K562 (cell line): ENCODE measurements around the gene RPS6KA2. TPM values are rescaled to one million over a fixed set of nuclear protein-coding genes. Genes with fewer than 3 reads are reported as not detected.

Experiments
- ATAC-seq: fragments of 200-7000 bp; cut with Tn5 transposase; 3 replicates; pipeline ENCODE4 v1.9.1; 2020; ENCODE audit warnings: moderate library complexity
- BruUV-seq: library from RNA; stranded (reverse); fragments of 400-500 nt; replicated peaks from 2 replicates; lab custom pipeline; 2021; lab: Mats Ljungman, UMichigan
- CTCF ChIA-PET: fragments of 300-600 bp; formaldehyde crosslinking; extraction: SDS; loops from one replicate; lab custom pipeline; 2021; ENCODE audit warnings: low intra/inter-chr PET ratio; lab: Yijun Ruan, JAX
- POLR2A ChIA-PET: fragments of 300-600, 350-650 bp; sonication (Branson Sonifier 250); formaldehyde crosslinking; extraction: SDS; loops from one replicate; lab custom pipeline; 2021; ENCODE audit warnings: antibody characterized with exemption, inconsistent platforms; lab: Yijun Ruan, JAX
- DNase-seq, 4 experiments: peaks; one replicate each; pipeline versions ENCODE4 v3.0.0 to v3.0.0-alpha.2; 2011 to 2018; ENCODE audit warnings: low spot score in 3 of 4, mixed read lengths in 3 of 4; ENCODE audit errors: extremely low read depth in 1 of 4
- FAIRE-seq: peaks from 2 replicates; lab custom pipeline; 2011; peaks lifted over from hg19 to GRCh38; lab: Jason Lieb, UNC
- H2AFZ ChIP-seq: 2 replicates; pipeline ENCODE4 v1.6.0; 2011; ENCODE audit warnings: low read depth, low read length, control low read depth, inconsistent platforms
- H3K27ac ChIP-seq: fragments of 200-600 bp; 3 replicates; pipeline ENCODE4 v1.8.0; 2011; ENCODE audit warnings: low read depth, mild to moderate bottlenecking, control low read depth, inconsistent platforms, low read length, moderate library complexity, mixed read lengths; ENCODE audit errors: extremely low read depth
- H3K27me3 ChIP-seq, 2 experiments: fragments of 300-600 bp in 1 of 2; 2 replicates in 1 of 2; 3 replicates in 1 of 2; pipeline versions ENCODE4 v1.6.0 to v1.8.0; 2011; ENCODE audit warnings: inconsistent platforms in 2 of 2, low read length in 2 of 2, mild to moderate bottlenecking in 1 of 2, mixed read lengths in 1 of 2, moderate library complexity in 1 of 2; ENCODE audit not compliant: control insufficient read depth in 2 of 2, insufficient read depth in 2 of 2
- H3K36me3 ChIP-seq: fragments of 300-600 bp; 3 replicates; pipeline ENCODE4 v1.8.0; 2011; ENCODE audit warnings: mild to moderate bottlenecking, low read length, inconsistent platforms; ENCODE audit not compliant: control insufficient read depth, insufficient read depth
- H3K4me1 ChIP-seq, 2 experiments: fragments of 200-600 bp in 1 of 2; replicated peaks in 1 of 2; 2 replicates in 1 of 2; 3 replicates in 1 of 2; pipeline versions ENCODE4 v1.5.1 to v1.8.0; 2011; ENCODE audit warnings: inconsistent platforms in 2 of 2, low read length in 2 of 2, mild to moderate bottlenecking in 1 of 2, mixed read lengths in 1 of 2, moderate library complexity in 1 of 2; ENCODE audit not compliant: control insufficient read depth in 2 of 2, insufficient read depth in 2 of 2
- H3K4me2 ChIP-seq: 2 replicates; pipeline ENCODE4 v1.6.1; 2011; ENCODE audit warnings: low read length, control low read depth, inconsistent platforms, mixed read lengths; ENCODE audit not compliant: insufficient read depth
- H3K4me3 ChIP-seq: fragments of 200-600 bp; sonication (generic), shearing (Covaris generic); 2 replicates; pipeline ENCODE4 v1.5.1; 2016; ENCODE audit warnings: control low read depth, inconsistent platforms
- H3K79me2 ChIP-seq: fragments of 200-600 bp; 3 replicates; pipeline ENCODE4 v1.8.0; 2011; ENCODE audit warnings: low read length, inconsistent platforms; ENCODE audit not compliant: control insufficient read depth, insufficient read depth
- H3K9ac ChIP-seq, 2 experiments: 2 replicates each; pipeline versions ENCODE4 v1.6.0 to v1.6.1; 2011; ENCODE audit warnings: low read depth in 2 of 2, low read length in 2 of 2, control low read depth in 1 of 2, inconsistent platforms in 1 of 2, mild to moderate bottlenecking in 1 of 2, mixed read lengths in 1 of 2; ENCODE audit not compliant: insufficient read depth in 1 of 2
- H3K9me1 ChIP-seq: one replicate; pipeline ENCODE4 v1.6.0; 2011; ENCODE audit warnings: inconsistent platforms, mild to moderate bottlenecking, low read length, moderate library complexity; ENCODE audit not compliant: control insufficient read depth, insufficient read depth
- H3K9me3 ChIP-seq: replicated peaks from 2 replicates; pipeline ENCODE4 v1.5.1; 2011; ENCODE audit warnings: low read depth, low read length, inconsistent platforms; ENCODE audit not compliant: control insufficient read depth, insufficient read depth
- H4K20me1 ChIP-seq: replicated peaks from 2 replicates; pipeline ENCODE4 v1.6.1; 2011; ENCODE audit warnings: low read length, inconsistent platforms, mixed read lengths; ENCODE audit not compliant: control insufficient read depth, insufficient read depth
- BACH1 ChIP-seq: fragments of 200-800 bp; sonication (Bioruptor generic); IDR thresholded peaks from 2 replicates; pipeline ENCODE4 v1.6.1; 2016; ENCODE audit warnings: missing genetic modification characterization, missing compliant biosample characterization
- BHLHE40 ChIP-seq: IDR thresholded peaks from 2 replicates; pipeline ENCODE4 v1.6.1; 2011; ENCODE audit warnings: low read length, improper control_type of control experiment
- C11orf30 ChIP-seq: fragments of 450-650 bp; IDR thresholded peaks from 2 replicates; pipeline ENCODE4 v1.6.1; 2016; ENCODE audit warnings: low read depth, mild to moderate bottlenecking
- CBX2 ChIP-seq: fragments of 200-600 bp; sonication (generic); IDR thresholded peaks from one replicate; pipeline ENCODE4 v1.6.1; 2012; ENCODE audit warnings: mild to moderate bottlenecking, low read length, inconsistent platforms; ENCODE audit not compliant: insufficient read depth, poor library complexity, severe bottlenecking
- EGR1 ChIP-seq: fragments of 450-650 bp; conservative IDR thresholded peaks from 2 replicates; pipeline ENCODE4 v1.6.1; 2017; ENCODE audit warnings: mild to moderate bottlenecking
- FOXK2 ChIP-seq, 2 experiments: fragments of 450-650 bp; IDR thresholded peaks in 1 of 2; conservative IDR thresholded peaks in 1 of 2; 2 replicates each; pipeline ENCODE4 v1.6.1; 2016; ENCODE audit warnings: low read depth in 2 of 2, mild to moderate bottlenecking in 1 of 2
- GATA2 ChIP-seq: sonication (generic); formaldehyde crosslinking; IDR thresholded peaks from 2 replicates; pipeline ENCODE4 v1.4.0; 2020; ENCODE audit warnings: mild to moderate bottlenecking, missing genetic modification reagents
- MAFF ChIP-seq: IDR thresholded peaks from 2 replicates; pipeline ENCODE4 v1.6.1; 2012; ENCODE audit warnings: low read length, improper control_type of control experiment
- MAFG ChIP-seq: fragments of 450-650 bp; conservative IDR thresholded peaks from 2 replicates; pipeline ENCODE4 v1.6.1; 2016; ENCODE audit warnings: missing genetic modification characterization, missing compliant biosample characterization
- MAFK ChIP-seq: IDR thresholded peaks from 2 replicates; pipeline ENCODE4 v1.6.1; 2011; ENCODE audit warnings: low read length, improper control_type of control experiment
- MYNN ChIP-seq, 2 experiments: sonication (generic); formaldehyde crosslinking in 1 of 2; IDR thresholded peaks; 2 replicates each; pipeline versions ENCODE4 v1.5.0 to v1.6.1; 2016 to 2020; ENCODE audit warnings: antibody characterized with exemption in 1 of 2, missing genetic modification reagents in 1 of 2
- NFE2 ChIP-seq: IDR thresholded peaks from 2 replicates; pipeline ENCODE4 v1.6.1; 2014; ENCODE audit warnings: antibody characterized with exemption, low read depth
- NFE2L1 ChIP-seq: fragments of 450-650 bp; IDR thresholded peaks from 2 replicates; pipeline ENCODE4 v1.6.1; 2016; ENCODE audit warnings: missing genetic modification characterization, low read depth, mild to moderate bottlenecking, missing compliant biosample characterization, moderate library complexity, borderline replicate concordance
- TBP ChIP-seq: optimal IDR thresholded peaks from 2 replicates; pipeline ENCODE3; 2011; ENCODE audit warnings: low read depth, low read length, improper control_type of control experiment
- ZNF124 ChIP-seq: sonication (generic); formaldehyde crosslinking; IDR thresholded peaks from 2 replicates; pipeline ENCODE4 v1.8.1; 2022; ENCODE audit warnings: missing genetic modification reagents
- ZNF174 ChIP-seq: fragments of 250-450 bp; sonication (Bioruptor Pico); IDR thresholded peaks from 2 replicates; pipeline ENCODE4 v1.4.0; 2020; ENCODE audit warnings: mild to moderate bottlenecking
- ZNF316 ChIP-seq: fragments of 450-650 bp; IDR thresholded peaks from 2 replicates; pipeline ENCODE4 v1.6.1; 2016
- WGBS: fragments of 100-300 bp; shearing (Covaris generic); methylation state at CpG from one replicate; pipeline ENCODE4 v1.1.6; 2016; ENCODE audit warnings: low coverage, mixed read lengths; ENCODE audit not compliant: insufficient coverage; ENCODE audit errors: missing lambda C conversion rate; 5-methylcytosine and 5-hydroxymethylcytosine counted together
- in situ Hi-C: fragments of 300-500 bp; cut with MboI; formaldehyde crosslinking; loops from 4 replicates; pipeline ENCODE4 v1.15.0; 2018; ENCODE audit warnings: inconsistent platforms, mixed read lengths
- intact Hi-C: fragments of 100-400 bp; cut with micrococcal nuclease; formaldehyde crosslinking; loops from 2 replicates; pipeline ENCODE4 v1.14.2; 2022
- polyA plus RNA-seq, 8 experiments: library from polyadenylated mRNA; depleted of rRNA in 4 of 8; stranded (reverse) in 5 of 8; unstranded in 3 of 8; fragments of >200 nt; fragmentation: Nextera tagmentation in 2 of 8; fragmentation: Illumina TruSeq in 1 of 8; extraction: Ambion mirVana in 2 of 8; extraction: Trizol in 1 of 8; gene quantifications; 2 replicates each; pipeline versions ENCODE4 v1.2.1 to v1.2.3, GENCODE V29; 2011 to 2014; ENCODE audit warnings: inconsistent platforms in 1 of 8, missing spikeins in 1 of 8
- total RNA-seq, 7 experiments: library from RNA; depleted of rRNA in 6 of 7; stranded (reverse); fragments of >200 nt in 6 of 7; fragmentation: Illumina TruSeq in 2 of 7; extraction: Trizol in 2 of 7; gene quantifications; 2 replicates each; pipeline versions ENCODE4 v1.2.1 to v1.2.3, GENCODE V29; 2011 to 2021; ENCODE audit warnings: low replicate concordance in 1 of 7
- TF ChIP-seq, protein P1 (sequence below): sonication (generic); formaldehyde crosslinking; IDR thresholded peaks from 2 replicates; pipeline ENCODE4 v1.8.1; 2022; ENCODE audit warnings: missing genetic modification reagents
- TF ChIP-seq, protein P2 (sequence below): fragments of 250-450 bp; sonication (Bioruptor Pico); IDR thresholded peaks from 2 replicates; pipeline ENCODE4 v1.6.1; 2021; ENCODE audit warnings: mild to moderate bottlenecking
- TF ChIP-seq, protein P3 (sequence below): fragments of 450-650 bp; formaldehyde crosslinking; IDR thresholded peaks from 2 replicates; pipeline ENCODE4 v1.4.0; 2022; ENCODE audit warnings: mild to moderate bottlenecking, moderate library complexity

RPS6KA2 gene
- total and polyA plus RNA-seq, 9 of the 15 experiments (the other 6 are each of a cell fraction or from before 2014, with no cell fraction given) = 0.29 to 1.00 (median 0.53) TPM

DNA sequence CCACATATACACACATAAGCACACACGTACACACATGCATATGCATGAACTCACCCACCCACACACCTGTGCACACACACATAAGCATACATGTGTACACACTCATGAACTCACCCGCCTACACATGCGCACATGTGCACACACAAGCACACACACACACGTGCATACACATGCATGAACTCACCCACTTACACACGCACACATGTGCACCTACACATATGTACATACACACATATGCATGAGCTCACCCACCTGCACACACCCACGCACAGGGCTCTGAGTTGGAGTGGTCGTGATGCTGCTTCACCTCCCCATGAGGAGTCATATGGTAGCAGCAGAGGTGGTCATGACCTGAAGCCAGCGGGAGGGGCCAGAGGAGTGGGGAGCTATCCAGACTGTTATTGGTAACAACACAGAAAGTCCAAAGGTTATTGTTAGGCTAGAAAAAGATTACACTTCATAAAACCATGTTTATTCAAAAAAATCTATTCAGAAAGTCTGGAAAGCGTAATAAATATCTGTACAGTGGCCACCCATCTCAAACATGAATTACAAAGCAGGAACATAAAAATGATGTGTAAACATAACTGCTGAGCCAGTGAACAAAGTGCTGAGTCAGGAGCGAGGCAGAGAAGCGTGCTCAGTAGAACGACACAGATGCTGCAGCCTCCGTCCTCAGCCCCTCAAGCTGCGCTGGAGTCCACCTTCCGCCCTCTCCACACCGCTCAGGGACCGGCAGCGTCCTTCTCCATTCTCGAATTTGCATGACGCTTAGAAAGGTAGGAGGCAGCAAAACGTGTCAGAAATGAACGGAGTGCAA is 217.9 kb downstream of the RPS6KA2 start:
- H3K9me3 ChIP-seq = no peaks in the 10 kb centered on the region
- no peak overlapping the region for H2AFZ ChIP-seq
- no TSS peak for BruUV-seq
- no peaks in the 10 kb centered on the region for H3K36me3 ChIP-seq
- no peak overlapping the region for H3K27ac ChIP-seq
- no peak overlapping the region for H3K4me3 ChIP-seq
- peaks cover 8% of the 10 kb centered on the region; the same call in 1 of the 2 replicates for H4K20me1 ChIP-seq
- ChIA-PET POLR2A (interaction anchor here (0.7 kb wide), 1 partner anchor 10 kb away, joined by 3 read pairs; no protein-coding TSS in a partner anchor), CTCF (no interaction called here)
- H3K79me2 ChIP-seq = no peaks in the 10 kb centered on the region
- WGBS = 3% methylated on average over 22 of the region's 22 CpGs
- no peak overlapping the region for H3K4me2 ChIP-seq
- FAIRE-seq (peak; percentile 40), ATAC-seq (peak; percentile 35; the same call in 2 of the 3 replicates), DNase-seq (peak in 2 of 4 experiments; percentile 22 to 24)
- no peaks in the 10 kb centered on the region for H3K9me1 ChIP-seq
- H3K9ac ChIP-seq = no peak overlapping the region
- peaks cover 0 to 11% of the 10 kb centered on the region in 2 experiments; a peak in 1 of 5 replicates for H3K4me1 ChIP-seq
- peaks cover 58 to 87% of the 10 kb centered on the region in 2 experiments for H3K27me3 ChIP-seq
- in situ Hi-C loops = no loop called here
- TF ChIP-seq MYNN (IDR thresholded peaks at IDR 0.05) (no peak), MYNN (CRISPR knock-in tag; IDR thresholded peaks at IDR 0.05) (no peak), MAFG (tag) (peak; percentile 96), ZNF316 (peak; percentile 99), FOXK2 (conservative IDR thresholded peaks at IDR 0.05 in 1 of 2, IDR thresholded peaks at IDR 0.05 in 1 of 2; ENCODE audit: low read depth in 2 of 2) (no peak), MAFF (peak; percentile 91), MAFK (peak; percentile 93), NFE2 (peak; percentile 81), ZNF174 (no peak), EGR1 (peak; percentile 46), TBP (no peak), NFE2L1 (tag) (0 out of 2 replicates have a peak, but pooled peaks have one; percentile 25), C11orf30 (peak; percentile 97), BACH1 (tag) (0 out of 2 replicates have a peak, but pooled peaks have one; percentile 39), BHLHE40 (0 out of 2 replicates have a peak, but pooled peaks have one; percentile 14), CBX2 (peak; percentile 4), GATA2 (CRISPR knock-in tag) (no peak), ZNF124 (CRISPR knock-in tag) (no peak)
- TF ChIP-seq, protein P1, sequence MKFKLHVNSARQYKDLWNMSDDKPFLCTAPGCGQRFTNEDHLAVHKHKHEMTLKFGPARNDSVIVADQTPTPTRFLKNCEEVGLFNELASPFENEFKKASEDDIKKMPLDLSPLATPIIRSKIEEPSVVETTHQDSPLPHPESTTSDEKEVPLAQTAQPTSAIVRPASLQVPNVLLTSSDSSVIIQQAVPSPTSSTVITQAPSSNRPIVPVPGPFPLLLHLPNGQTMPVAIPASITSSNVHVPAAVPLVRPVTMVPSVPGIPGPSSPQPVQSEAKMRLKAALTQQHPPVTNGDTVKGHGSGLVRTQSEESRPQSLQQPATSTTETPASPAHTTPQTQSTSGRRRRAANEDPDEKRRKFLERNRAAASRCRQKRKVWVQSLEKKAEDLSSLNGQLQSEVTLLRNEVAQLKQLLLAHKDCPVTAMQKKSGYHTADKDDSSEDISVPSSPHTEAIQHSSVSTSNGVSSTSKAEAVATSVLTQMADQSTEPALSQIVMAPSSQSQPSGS (CRISPR knock-in tag) = 0 out of 2 replicates have a peak, but pooled peaks have one; percentile 5
- TF ChIP-seq, protein P2, sequence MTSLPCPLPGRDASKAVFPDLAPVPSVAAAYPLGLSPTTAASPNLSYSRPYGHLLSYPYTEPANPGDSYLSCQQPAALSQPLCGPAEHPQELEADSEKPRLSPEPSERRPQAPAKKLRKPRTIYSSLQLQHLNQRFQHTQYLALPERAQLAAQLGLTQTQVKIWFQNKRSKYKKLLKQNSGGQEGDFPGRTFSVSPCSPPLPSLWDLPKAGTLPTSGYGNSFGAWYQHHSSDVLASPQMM (CRISPR knock-in tag) = no peak
- TF ChIP-seq, protein P3, sequence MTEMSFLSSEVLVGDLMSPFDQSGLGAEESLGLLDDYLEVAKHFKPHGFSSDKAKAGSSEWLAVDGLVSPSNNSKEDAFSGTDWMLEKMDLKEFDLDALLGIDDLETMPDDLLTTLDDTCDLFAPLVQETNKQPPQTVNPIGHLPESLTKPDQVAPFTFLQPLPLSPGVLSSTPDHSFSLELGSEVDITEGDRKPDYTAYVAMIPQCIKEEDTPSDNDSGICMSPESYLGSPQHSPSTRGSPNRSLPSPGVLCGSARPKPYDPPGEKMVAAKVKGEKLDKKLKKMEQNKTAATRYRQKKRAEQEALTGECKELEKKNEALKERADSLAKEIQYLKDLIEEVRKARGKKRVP (CRISPR knock-in tag) = no peak
- TF ChIP-seq, all 486 proteins: peak for 12
- intact Hi-C loops = no loop called here
